ENCODE data around the gene HDAC1. TPM values are rescaled to one million over a fixed set of nuclear protein-coding genes. Genes with fewer than 3 reads are reported as not detected.
"Not testable (repeated sequence)": the region's sequence is repeated elsewhere in the genome, so short reads cannot be mapped to it uniquely, and the experiment has no call there.

The HDAC1 gene
- polyA plus RNA-seq, 5 donors: 154 to 182 (median 168) TPM

- no peak for DNase-seq
Measured at GRCh38 chr1:32341186-32341757, 49.4 kb downstream of the HDAC1 start.

DNA sequence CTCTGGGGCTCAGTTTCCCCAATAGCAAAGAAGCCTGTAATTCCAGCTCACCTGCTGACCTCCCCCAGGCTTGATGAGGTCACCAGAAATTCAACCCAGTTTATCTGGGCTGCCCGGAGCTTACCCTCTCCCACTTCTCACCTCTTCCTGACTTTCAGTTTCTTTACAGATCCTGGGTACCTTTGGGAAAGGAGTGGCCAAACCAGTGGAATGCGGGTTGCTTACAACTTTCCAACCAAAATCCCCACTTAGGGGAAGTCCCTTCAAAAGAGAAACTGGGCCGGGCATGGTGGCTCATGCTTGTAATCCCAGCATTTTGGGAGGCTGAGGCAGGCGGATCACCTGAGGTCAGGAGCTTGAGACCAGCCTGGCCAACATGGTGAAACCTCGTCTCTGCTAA, 50.1 kb downstream of the HDAC1 start:
- no peak for DNase-seq

GRCh38 chr1:32342704-32343103, 50.8 kb downstream of the HDAC1 start:
- DNase-seq: no peak

DNA sequence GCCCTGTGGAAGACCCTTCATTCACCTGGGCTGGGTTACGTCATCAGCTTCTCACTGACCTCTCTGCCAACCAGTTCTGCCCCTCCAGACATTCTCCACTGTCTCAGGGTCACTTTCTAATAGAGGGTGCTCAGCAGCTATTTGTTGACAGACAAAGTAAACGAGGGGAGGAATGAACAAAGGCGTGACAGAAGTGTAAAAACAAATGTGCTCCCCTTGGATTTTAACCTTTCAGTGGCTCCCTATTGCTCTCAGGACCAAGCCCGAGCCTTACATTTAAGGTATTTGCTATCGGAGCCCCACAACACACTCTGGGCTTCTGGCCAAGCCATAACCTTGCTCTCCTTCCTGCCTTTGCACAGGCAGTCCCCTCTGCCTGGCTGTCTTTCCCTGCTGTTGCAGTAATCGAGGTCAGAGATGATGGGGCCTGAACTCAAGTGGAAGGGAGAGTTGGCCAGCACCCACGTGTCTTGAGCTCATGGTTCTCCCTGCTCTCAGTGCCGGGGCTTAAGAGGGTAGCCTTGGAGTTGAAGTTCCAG, 53.5 kb downstream of the HDAC1 start:
- DNase-seq: no peak

DNA sequence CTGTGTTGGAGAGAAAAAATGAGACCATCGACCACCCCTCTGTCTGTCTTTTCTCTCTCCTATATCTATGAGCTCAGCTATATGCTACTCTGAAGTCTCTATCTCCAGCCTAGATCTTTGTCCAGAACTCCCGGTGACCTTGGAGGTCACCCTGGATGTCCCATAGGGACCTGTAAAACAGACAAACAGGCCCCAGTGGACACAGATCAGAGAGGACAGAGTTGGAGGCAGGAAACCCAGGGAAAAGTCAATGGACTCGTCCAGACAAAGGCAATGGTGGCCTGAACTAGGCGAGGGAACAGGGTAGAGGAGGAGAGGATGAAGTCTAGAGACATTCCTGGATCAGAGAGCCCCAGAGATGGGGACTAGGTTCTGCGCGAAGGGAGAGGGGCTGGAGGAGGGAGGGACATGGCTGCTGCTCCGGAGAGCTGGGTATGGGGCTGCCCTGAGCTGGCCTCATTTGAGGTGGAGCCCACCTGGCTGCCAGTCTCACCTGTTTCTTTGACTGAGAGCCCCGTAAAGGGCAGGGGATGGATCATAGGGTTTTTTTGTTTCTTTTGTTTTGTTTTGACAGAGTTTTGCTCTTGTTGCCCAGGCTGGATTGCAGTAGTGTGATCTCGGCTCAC, 54.8 kb downstream of the HDAC1 start:
- DNase-seq: no peak

DNA sequence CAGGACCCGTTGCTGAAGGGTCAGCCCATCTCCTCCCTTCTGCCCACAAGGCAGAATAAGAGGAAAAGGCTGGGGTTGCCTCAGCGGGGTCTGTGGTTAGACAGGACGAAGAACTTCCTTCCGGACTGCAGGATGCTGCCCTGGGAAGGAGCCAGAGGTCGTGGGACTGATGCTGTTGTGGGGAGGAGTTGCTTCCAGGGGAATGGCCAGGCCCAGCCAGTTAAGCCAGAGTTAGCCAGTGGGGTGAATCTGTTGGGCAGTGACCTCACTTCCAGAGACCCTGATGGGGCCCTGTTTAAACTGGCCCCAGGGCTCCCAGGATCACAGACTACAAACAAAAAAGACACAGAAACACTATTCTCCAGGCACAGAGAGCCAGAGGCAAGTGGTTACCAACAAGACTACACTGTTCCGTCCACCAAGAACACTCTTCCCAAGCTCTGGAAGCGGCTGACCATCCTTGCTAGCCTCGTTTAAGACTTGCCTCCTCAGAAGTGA, 57.4 kb downstream of the HDAC1 start:
- DNase-seq: no peak

DNA sequence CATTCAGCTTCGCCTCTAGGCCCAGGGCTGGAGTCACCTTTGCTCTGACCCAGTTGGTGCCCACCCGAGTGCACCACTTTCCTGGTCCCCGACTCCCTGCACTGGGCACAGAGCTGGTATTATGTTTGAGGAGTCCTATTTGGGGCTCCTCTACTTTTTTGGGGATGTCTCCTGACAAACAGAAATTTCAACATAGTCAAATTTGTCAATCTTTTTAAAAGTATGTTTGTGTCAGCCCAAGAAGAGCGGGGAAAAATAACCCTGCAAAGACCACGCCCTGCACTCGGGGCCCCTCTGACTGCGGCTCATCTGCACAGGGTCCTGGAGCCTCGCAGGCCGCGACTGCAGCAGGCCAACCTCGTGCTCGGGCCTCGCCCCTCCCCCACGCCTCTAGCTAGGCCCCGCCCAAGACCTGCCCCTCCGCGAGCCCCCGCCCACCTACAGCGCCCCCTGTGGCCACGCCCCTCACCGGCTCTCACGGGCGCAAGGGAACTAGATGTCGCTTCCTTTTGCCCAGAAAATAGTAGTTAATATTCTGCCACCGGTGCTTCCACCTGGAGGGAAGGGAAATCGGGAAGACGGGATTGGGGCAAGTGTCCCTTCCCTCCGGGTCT, 59.0 kb downstream of the HDAC1 start:
- DNase-seq: no peak

DNA sequence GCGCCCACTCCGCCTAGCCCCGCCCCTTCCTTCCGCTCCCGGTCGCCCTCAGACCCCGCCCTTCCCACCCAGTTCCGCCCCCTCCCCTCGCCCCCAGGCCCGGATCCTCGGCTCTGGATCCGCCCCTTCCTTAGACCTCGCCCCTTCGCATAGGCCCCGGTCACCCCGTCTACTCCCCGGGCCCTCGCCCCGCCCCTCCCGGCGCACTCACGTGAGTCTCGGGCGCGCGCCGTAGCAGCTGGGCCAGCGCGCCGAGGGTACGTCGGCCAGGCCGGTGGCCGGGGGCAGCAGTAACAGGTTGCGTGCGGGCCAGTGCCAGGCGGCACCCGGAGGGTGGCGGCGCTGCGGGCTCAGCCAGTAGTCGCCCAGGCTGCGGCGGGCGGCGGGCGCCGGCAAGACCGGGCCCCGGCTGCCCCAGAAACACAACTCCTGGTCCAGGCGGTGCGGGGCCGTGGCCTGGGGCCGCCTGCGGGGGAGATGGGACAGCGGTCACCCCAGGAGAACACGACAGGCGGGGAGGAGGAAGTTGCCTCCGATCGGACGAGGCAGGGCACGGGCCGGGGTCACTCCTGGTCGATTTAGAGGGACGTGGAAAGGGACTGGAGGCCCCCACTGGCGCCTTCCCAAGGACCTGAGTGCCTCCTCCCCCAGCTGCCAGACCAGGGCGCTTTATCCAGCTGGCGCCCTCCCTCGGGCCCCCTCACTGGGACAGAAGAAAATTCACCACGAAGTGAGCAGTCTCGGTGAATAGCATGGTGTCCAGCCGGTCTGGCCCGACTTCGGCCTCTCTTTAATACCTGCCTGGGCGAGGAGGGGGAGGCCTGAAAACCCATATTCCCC, 59.7 kb downstream of the HDAC1 start:
- DNase-seq: peak; percentile 96 to 97

- DNase-seq: no peak
Measured at GRCh38 chr1:32352239-32352745, 60.4 kb downstream of the HDAC1 start.

DNA sequence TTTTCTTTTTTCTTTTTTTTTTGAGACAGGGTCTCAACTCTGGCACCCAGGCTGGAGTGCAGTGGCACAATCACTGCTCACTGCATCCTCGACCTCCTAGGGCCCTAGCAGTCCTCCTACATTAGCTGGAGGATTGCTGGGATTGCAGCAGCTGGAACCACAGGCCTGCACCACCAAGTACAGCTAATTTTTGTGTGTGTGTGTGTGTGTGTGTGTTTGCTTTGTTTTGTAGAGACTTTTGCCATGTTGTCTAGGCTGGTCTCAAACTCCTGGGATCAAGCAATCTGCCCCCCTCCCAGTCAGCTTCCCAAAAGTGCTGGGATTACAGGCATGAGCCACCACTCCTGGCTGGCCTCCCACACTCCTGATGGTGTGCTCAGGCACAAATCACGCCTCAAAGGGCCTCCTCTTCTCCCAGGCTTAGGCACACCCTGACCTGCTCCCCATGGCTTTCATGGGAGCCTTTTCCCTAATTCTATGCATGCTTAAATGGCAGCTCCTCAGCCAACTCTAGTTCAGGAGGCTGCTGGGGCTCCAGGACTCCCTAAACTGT, 61.0 kb downstream of the HDAC1 start:
- DNase-seq: no peak

GRCh38 chr1:32353431-32353830, 61.5 kb downstream of the HDAC1 start:
- no peak for DNase-seq

DNA sequence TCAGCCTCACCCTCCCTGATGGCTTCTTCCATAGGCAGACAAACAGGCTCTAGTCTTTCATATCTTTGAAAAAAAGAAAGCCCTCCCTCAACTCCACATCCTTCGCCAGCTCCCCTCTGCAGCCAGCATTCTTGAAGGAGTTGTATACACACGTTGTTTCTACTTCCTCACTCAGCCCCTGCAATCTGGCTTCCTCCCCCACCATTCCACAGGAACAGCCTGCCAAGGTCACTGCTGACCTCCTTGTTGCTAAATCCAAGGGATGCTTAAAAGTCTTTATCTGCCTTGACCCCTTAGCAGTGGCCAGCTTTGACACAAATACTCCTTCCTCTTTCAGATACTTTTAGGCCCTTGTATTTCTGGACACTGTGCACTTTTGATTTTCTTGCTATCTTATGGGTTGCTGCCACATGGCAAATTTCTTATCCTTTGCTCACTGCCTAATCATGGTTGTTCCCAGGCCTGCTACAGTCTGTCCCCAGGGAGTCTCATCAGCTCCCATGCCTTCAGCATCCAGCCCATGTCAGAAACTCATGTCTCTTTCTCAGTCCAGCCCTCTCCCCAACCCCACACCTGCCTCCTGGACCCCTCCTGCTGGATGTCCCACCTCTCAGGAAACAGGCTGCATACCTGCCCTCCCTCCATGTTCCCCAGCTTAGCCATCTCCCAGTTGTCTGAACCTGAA, 62.1 kb downstream of the HDAC1 start:
- peak; percentile 68 to 69 for DNase-seq

- not testable (repeated sequence) for DNase-seq
Measured at GRCh38 chr1:32355778-32356177, 63.9 kb downstream of the HDAC1 start.

- DNase-seq: no peak
Measured at GRCh38 chr1:32356478-32356877, 64.6 kb downstream of the HDAC1 start.

GRCh38 chr1:32357614-32358013, 65.7 kb downstream of the HDAC1 start:
- DNase-seq: no peak

GRCh38 chr1:32358435-32358834, 66.6 kb downstream of the HDAC1 start:
- DNase-seq: no peak

GRCh38 chr1:32361308-32361673, 69.4 kb downstream of the HDAC1 start:
- no peak for DNase-seq

- peak in 1 of 2 donors; percentile 72 for DNase-seq
Measured at GRCh38 chr1:32361674-32362473, 70.0 kb downstream of the HDAC1 start.

DNA sequence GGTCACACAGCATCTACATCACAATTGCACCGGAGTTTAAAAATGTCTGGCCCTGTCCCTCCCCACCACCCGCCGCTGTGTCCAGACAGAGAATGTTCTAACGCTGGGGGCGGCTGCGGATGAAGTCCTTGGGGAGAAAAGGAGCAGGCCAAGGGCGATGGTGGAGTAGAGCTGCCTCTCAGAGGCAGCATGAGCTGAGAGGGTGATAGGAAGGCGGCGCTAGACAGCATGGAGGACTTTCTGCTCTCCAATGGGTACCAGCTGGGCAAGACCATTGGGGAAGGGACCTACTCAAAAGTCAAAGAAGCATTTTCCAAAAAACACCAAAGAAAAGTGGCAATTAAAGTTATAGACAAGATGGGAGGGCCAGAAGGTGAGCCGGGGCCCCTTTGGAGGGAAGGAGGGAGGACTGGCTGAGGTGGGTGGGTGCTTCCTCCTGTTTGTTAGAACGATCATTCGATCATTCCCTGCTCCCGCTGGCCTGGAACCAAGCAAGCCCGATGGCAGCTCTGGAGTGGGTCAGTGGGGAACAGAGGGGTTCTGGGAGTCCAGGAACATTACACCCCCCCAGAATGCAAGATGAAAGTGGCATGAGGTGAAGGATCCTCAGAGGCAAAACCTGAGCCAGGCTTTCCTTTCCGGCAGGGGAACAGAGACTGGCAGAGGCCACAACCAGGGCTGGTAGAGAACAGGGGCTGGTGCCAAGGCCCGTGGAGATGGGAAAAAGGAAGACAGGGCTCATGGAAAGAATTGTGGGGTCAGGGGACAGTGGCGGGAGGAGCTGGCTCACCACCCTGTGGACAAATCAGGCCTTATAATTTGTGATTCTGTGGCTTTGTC, 70.8 kb downstream of the HDAC1 start, which contains the start of the genes FAM229A and TSSK3:
Gene FAM229A (minus strand): TSS at position 12 of the 840 bp plus-strand sequence. CDS start 394 bp downstream, outside the sequence.
Gene TSSK3 (plus strand): TSS at position 66 of the 840 bp plus-strand sequence. CDS start 163 bp downstream, at position 229.
- DNase-seq: no peak

Data from right lung (tissue), 5 donors.